SU-DHL-6 (cell line): ENCODE measurements around the gene CTU1.

Experiments used
- H2AFZ ChIP-seq: fragments of 200-600 bp; sonication (generic); 2 replicates; pipeline ENCODE4 v1.6.1; 2014; ENCODE audit warnings: low read depth, mild to moderate bottlenecking, moderate library complexity, mixed read lengths, antibody characterized with exemption, low read length; ENCODE audit not compliant: severe bottlenecking
- H3F3A ChIP-seq: fragments of 200-600 bp; shearing (Covaris generic); 2 replicates; pipeline ENCODE4 v1.6.0; 2016; ENCODE audit warnings: antibody characterized with exemption, mild to moderate bottlenecking; ENCODE audit not compliant: insufficient read depth
- H3K27ac ChIP-seq: fragments of 200-600 bp; sonication (generic); 2 replicates; pipeline ENCODE4 v1.5.1; 2016; ENCODE audit warnings: low read depth, mild to moderate bottlenecking, low read length, moderate library complexity, mixed read lengths
- H3K27me3 ChIP-seq: fragments of 200-600 bp; sonication (generic), shearing (Covaris generic); 2 replicates; pipeline ENCODE4 v1.6.0; 2014; ENCODE audit warnings: mild to moderate bottlenecking, low read length
- H3K36me3 ChIP-seq: fragments of 200-600 bp; sonication (generic); 2 replicates; pipeline ENCODE4 v1.6.1; 2014; ENCODE audit warnings: mild to moderate bottlenecking, low read length, mixed read lengths
- H3K4me2 ChIP-seq: fragments of 300-600, 200-600 bp; shearing (Covaris generic), sonication (generic); 2 replicates; pipeline ENCODE4 v1.6.0; 2014; ENCODE audit warnings: low read length, low read depth, mild to moderate bottlenecking; ENCODE audit not compliant: poor library complexity, severe bottlenecking
- H3K4me3 ChIP-seq: fragments of 200-600 bp; sonication (generic); 2 replicates; pipeline ENCODE4 v1.5.1; 2014; ENCODE audit warnings: antibody characterized with exemption, low read length, mild to moderate bottlenecking, mixed read lengths; ENCODE audit not compliant: insufficient read depth, poor library complexity, severe bottlenecking
- H3K79me2 ChIP-seq: fragments of 200-600 bp; sonication (generic); 2 replicates; pipeline ENCODE4 v1.6.1; 2014; ENCODE audit warnings: mild to moderate bottlenecking, low read length, moderate library complexity; ENCODE audit not compliant: insufficient read depth
- H3K9ac ChIP-seq: fragments of 200-600 bp; sonication (generic); 2 replicates; pipeline ENCODE4 v1.7.0; 2014; ENCODE audit warnings: mild to moderate bottlenecking, low read length
- H3K9me2 ChIP-seq: fragments of 200-600 bp; sonication (generic); replicated peaks from 2 replicates; pipeline ENCODE4 v1.6.1; 2014; ENCODE audit warnings: low read length; ENCODE audit not compliant: insufficient read depth
- H3K9me3 ChIP-seq: fragments of 200-600 bp; sonication (generic); 2 replicates; pipeline ENCODE4 v1.6.1; 2014; ENCODE audit warnings: low read length, mixed read lengths; ENCODE audit not compliant: insufficient read depth
- H4K20me1 ChIP-seq: fragments of 200-600 bp; sonication (generic); 2 replicates; pipeline ENCODE4 v1.6.1; 2014; ENCODE audit warnings: low read depth, mild to moderate bottlenecking, antibody characterized with exemption, low read length, moderate library complexity, mixed read lengths
- CTCF ChIP-seq: fragments of 200-600 bp; sonication (generic); IDR thresholded peaks from one replicate; pipeline ENCODE4 v1.5.1; 2017; ENCODE audit warnings: antibody characterized with exemption, mild to moderate bottlenecking, low read length, moderate library complexity; ENCODE audit not compliant: insufficient read depth, poor library complexity, severe bottlenecking
- EZH2phosphoT487 ChIP-seq: fragments of 200-600 bp; sonication (generic), shearing (Covaris generic); conservative IDR thresholded peaks from 2 replicates; pipeline ENCODE4 v1.6.1; 2018; ENCODE audit warnings: mild to moderate bottlenecking, antibody characterized with exemption, low read length, moderate library complexity, mixed read lengths

The CTU1 gene

GRCh38 chr19:51142119-51142518 lies 33.9 kb upstream of the CTU1 start, which contains the start of gene SIGLEC7:
Gene SIGLEC7 (plus strand): TSS chr19:51142301. CDS start chr19:51142370, 69 bp downstream.
- H3K9me3 ChIP-seq, result no peaks in the 10 kb centered on the region
- no peaks in the 10 kb centered on the region for H4K20me1 ChIP-seq
- no peak within 1 kb of the TSS for H3K27ac ChIP-seq
- no peaks in the 10 kb centered on the region for H3K36me3 ChIP-seq
- no peak within 1 kb of the TSS for H3K9ac ChIP-seq
- TF ChIP-seq CTCF (no peak), EZH2phosphoT487 (no peak)
- H3K79me2 ChIP-seq, result no peaks in the 10 kb centered on the region
- H3K4me2 ChIP-seq, result no peak within 1 kb of the TSS
- no peaks in the 10 kb centered on the region for H3F3A ChIP-seq
- no peaks in the 10 kb centered on the region for H3K9me2 ChIP-seq
- H2AFZ ChIP-seq, result no peak within 1 kb of the TSS
- H3K4me3 ChIP-seq, result no peak within 1 kb of the TSS
- no peaks in the 10 kb centered on the region for H3K27me3 ChIP-seq

- Histone ChIP-seq H4K20me1 (no peaks in the 10 kb centered on the region), H3K27ac (no peak overlapping the region), H3K79me2 (no peaks in the 10 kb centered on the region), H3K9me2 (no peaks in the 10 kb centered on the region), H3K36me3 (no peaks in the 10 kb centered on the region), H3K4me2 (no peak overlapping the region), H3F3A (no peaks in the 10 kb centered on the region), H2AFZ (no peak overlapping the region), H3K9me3 (no peaks in the 10 kb centered on the region), H3K4me3 (no peak overlapping the region), H3K9ac (no peak overlapping the region), H3K27me3 (no peaks in the 10 kb centered on the region)
- TF ChIP-seq EZH2phosphoT487 (no peak), CTCF (no peak)
Measured at GRCh38 chr19:51141181-51141580, 33.0 kb upstream of the CTU1 start.

- Histone ChIP-seq H2AFZ (no peak overlapping the region), H3K4me2 (no peak overlapping the region), H4K20me1 (no peaks in the 10 kb centered on the region), H3K27me3 (no peaks in the 10 kb centered on the region; the same call in 1 of the 2 replicates), H3K27ac (no peak overlapping the region), H3K9me3 (peaks cover under 1% of the 10 kb centered on the region; the same call in 1 of the 2 replicates), H3F3A (no peaks in the 10 kb centered on the region), H3K4me3 (no peak overlapping the region), H3K36me3 (no peaks in the 10 kb centered on the region), H3K9ac (no peak overlapping the region), H3K9me2 (no peaks in the 10 kb centered on the region), H3K79me2 (no peaks in the 10 kb centered on the region)
- no peak for TF ChIP-seq CTCF
- no peak for TF ChIP-seq EZH2phosphoT487
Measured at GRCh38 chr19:51140441-51140840, 32.2 kb upstream of the CTU1 start.
